DMS79 (cell line): ENCODE measurements around the gene C10orf143.

Experiments
- DNase-seq: peaks from one replicate; lab custom pipeline; 2025; lab: John Stamatoyannopoulos, UW

C10orf143 gene

DNA sequence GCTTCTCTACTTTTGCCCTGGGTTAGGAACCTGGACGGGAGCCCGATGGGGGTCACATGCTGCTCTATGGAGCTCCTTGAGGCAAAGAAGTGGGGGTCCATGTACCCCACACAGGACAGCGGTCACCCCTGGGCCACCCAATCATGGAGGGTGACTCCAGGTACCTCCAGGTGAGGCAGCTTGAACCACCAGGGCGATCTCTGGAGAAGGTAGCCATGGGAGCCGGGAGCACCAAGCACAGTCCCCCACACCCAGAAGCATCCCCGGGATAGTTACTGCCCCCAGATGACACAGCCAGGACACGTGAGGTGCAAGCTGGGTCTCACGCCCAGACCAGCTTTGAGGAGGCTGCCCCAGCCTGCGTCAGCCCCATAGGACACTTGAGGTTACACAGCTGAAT is 58.4 kb downstream of the C10orf143 start:
- no peak for DNase-seq

DNA sequence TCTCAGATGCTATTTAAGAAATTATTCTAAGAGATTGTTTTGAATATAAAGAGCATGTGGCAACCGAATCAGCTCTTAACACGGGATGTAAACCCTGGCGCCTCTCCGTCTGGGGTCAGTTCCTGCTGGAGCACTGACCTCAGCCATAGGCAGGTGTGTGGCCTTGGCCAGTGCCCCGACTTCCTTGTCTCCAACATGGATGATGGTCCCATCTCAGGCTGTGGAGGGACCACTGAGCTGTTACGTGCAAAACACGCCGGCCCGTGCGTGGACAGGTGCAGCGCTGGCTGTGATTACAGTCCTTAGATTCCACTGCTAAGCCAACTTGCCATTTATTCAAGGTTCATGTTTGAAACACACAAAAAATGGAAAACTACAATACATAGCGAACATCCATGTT is 59.9 kb downstream of the C10orf143 start:
- DNase-seq = no peak

DNA sequence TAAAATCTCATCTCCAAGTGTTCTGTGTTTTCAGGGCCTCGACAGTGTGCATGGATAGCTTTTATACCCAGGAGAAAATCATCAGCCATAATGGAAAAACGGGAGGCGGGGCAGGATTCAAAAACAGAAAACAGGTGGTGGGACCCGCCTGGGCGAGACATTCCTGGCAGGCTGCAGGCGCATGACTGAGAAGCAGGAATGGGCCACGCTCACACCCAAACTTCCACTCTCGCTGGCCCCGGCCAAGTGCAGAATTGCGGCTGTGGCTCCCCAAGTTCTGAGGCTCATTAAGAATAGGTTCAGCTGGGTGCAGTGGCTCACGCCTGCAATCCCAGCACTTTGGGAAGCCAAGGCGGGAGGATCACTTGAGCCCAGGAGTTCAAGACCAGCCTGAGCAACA is 60.6 kb downstream of the C10orf143 start:
- DNase-seq = no peak

DNA sequence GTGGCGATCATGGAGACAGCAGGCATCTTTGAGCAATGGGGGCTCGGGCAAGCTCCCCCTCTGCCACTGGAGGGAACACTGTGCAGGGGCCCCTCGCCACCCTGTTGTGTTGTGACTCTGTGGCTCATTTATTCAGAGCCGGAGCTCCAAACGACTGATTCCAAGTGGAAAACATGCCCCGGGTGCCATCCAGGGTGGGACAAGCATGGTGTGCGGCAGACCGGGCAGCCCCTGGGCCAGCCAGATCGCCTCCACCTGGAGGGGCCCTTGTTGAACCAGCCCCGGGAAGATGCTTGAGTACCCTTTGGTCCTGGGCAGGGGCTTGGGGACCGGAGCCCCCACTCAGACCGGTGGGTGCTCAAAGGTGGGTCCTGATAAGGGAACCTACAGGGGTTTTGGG is 61.4 kb downstream of the C10orf143 start:
- DNase-seq = no peak

DNA sequence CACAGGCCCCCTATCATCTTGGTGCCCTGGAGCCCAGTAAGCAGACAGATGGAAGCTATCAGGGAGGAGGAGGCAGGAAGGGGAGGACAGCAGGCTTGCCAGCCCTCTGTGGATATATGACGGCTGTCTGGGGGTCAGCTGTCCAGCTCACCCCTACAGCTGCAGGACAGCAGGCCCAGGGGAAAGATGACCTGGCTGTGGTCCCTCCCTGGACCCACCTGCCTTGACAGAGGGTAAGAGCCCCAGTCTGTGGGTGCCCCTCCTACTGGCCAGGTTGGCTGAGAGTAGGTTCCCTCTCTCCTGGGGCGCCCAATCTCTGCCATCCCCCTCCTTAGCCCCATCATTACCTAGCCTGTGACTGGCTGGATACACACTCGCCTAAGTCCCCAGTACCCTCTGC is 62.5 kb downstream of the C10orf143 start:
- DNase-seq = no peak

DNA sequence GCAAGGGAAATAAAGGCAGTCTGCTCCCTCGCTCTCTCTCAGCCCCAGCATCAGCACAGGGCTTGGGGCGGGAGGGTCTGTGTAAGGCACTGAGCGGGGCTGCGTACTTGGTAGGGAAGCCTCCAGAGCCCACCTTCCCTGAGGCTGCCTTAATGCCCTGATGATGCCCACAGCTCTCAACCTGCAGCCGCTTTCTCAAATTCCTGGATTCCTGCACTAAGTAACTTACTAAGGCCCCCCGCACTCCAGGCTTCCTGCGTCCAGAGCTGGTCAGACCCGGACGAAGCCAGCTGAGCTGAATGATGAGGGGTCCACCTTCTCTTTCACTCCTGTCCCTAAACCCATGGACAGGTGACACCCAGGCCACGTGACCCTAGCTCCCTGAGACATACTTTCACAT is 63.3 kb downstream of the C10orf143 start:
- no peak for DNase-seq

DNA sequence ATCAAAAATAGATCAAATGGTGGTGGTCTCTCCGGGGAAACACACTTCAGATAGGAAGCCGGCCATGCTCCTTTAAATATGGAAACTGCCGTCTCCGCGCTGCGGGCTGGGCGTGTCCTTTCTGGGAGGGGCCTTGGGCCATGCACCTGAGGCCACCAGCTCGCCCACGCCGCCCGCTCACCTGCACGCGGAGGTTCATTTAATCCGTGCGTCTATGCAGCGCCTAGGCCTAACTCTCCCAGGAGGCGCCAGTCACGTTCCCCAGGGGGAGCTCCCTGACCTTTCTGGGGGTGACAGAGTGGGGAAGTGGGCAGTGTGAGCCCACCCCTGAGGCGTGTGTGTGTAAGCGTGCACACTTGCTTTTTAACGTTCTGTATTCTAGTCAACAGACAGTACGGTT is 64.0 kb downstream of the C10orf143 start:
- DNase-seq = no peak

DNA sequence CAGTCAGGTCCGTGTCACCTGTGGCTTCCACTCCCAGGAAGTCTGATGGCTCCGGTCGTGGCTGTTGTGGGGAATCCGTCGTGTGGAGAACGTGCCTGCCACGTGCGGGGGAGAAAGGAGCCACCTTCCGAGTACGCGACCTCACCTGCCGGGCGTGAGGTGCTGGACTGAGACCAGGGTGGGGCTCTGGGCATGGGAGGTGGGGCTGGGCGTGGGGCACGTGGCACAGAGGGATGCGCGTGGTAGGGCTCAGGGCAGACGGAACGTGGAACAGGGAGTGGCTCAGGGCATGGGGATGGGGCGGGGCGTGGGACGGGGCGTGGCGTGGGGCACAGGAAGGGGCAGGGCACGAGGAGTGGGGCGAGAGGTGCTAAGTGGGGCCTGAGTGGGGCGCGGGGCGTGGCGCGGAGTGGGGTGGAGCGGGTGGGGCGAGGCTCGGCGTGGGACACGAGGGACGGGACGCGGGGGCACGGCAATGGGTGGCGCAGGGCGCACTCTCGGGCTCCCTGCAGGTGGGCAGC is 64.8 kb downstream of the C10orf143 start:
- DNase-seq = no peak

DNA sequence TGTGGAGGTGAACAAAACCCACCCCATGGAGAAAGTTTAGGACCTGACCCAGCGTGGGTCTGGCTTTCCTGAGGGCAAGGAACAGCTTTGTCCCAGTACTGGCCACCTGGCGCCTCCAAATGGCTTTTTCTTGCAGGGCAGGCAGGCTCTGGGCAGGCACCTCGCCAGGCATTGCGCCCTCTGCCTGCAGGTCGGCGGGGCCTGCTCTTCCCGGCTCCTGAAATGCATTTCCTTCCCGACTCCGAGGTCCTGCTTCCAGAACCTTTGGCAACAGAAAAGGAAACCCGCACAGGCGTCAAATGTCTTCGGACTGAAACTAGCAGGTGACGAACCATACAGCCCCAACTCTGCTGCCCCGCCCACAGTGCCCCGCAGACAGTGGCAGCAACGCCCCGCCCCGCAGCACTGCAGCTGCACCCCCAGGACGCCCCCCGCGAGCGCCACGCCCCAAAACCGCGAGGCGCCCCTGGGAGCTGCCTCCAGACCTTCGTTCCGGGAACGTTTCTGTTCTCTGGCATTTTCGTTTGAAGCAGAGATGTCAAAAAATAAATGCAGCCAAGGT is 65.5 kb downstream of the C10orf143 start:
- DNase-seq = no peak

DNA sequence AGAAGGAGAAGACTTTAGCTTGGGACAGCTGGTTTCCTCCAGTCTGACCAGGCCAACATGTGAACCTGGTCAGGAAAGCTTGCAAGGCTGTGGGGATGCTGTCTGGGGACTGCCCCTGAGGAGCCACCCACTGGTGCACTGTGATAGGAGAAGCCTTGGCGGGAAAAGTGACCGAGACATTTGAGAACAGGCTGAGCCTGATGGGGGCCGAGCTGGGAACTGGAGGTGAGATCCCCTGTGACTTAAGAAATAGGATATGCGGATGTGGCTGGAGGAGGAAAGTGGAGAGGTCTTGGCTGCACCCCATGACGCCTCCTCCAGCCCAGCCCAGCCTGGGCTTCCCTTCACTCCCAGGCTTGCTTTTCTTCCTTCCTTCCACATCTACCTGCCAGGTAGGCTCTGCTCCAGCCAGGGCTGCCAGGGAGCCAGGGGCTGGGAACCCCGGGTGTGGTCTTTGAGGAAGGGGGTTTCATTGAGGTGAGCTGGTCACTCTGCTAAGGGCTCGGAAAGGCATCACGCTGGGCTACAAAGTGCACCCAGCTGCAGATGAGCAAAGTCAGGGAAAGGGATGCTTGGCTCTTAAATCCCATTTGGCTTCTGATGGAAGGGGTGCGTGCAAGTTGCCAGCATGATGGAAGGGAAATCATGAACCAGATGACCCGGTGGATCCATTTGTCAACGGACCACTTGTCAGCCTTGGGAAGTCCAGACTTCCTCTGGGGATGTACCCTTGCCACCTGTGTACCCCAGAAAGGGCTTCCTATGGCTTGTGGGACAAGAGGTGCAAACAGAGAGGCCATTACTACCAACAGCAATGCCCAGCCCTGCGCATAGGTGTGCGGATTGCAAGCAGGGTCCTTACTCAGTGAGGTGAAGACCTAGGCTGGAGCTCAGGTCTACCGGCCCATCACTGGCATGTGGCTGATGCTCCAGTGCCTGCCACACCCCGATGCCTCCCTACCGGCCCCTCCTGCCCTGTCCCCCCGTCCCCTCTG is 66.3 kb downstream of the C10orf143 start:
- no peak for DNase-seq

DNA sequence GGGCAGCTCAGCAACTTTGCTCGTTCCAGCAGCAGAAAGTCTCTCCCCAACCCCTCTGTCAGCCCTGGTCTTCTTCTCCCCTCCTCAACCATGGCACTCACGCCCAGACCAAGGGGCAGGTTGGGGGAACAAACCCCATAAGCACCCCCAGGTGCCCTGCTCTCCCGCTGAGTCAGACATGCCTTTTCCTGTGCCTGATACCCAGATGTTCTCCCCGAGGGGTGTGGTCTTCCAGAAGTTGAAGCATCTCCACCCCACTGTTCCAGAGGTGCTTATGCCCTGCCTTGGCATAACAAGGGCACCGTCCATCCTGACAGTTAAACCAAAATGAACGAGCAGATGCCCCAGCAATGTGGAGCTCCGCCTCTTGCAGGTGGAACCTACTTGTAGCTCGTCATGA is 67.1 kb downstream of the C10orf143 start:
- no peak for DNase-seq

DNA sequence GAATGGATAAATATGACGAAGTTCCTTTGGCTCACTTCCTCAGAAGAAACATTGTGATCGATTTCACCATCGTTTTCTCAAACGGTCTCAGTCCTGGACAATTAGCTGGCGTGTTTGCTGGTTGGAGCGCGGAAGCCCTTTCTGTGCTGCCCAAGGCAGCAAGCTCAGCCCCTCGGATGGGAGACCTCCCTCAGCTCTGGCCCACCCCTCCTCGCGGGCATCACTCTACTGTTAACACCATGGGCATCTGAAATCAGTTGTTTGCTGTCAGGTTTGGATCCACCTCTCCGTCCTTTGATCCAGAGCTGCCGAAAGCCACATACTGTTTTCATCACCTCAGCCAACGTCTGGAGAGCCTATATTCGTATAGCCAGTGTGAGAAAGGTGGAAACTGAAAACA is 68.2 kb downstream of the C10orf143 start:
- DNase-seq = no peak

DNA sequence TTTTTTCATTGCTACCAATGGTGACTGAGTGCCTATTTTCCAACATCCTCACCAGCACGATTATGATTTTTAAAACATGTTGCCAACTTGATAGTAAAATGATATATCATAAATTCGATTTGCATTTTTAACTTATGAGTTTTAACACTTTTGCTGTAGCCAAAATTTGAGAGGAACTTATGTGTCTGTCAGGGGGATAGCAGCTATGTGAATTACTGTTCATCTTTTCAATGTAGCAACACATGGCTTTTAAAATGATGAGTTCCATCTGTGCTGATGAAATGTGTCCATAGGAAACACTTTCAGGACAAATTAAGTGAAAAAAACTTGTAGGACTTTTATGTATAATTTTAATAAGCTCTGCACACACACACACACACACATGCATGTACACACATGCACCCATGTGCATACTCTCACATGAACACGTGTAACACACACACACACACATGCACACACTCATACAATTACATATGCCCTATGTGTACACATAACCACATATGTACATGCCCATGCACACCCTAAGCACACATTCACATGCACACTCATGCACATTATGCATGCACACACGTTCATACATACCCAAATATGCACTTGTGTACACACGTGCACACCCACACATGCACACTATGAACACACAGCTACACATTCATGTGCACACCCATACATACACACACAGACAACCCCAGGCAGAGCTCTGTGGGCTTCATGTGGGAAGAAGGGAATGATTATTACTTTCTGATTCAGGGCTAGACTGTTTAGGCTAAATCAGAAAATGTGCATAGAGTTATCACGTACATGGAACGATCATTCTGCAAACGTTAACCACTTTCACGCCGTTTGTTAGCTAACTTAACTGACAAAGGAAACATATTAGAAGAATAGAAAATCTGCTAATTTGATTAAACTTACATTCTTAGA is 68.9 kb downstream of the C10orf143 start:
- DNase-seq = no peak

DNA sequence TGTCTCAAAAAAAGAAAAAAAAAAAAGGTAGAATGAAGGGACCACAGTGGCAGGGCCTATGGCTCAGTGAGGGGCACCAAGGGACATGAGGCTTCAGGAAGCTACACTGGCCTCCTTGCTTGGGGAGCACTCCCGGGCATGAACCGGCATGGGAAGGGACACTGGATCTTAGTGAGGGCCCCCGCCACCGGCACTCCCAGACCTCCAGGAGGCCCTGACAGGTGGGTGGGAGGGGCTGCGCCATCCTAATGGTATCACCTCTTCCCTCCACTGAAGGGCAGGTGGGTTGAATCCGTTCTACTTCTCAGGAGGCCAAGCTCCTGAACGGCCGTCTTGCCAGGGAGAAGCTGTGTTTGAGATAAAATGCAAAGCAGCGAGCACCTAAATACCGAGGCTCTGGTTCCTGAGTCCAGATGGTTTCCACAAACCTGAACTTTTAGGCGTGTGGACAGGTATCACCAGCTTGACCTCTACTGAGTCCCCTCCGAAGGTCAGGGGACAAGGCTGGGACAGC is 69.8 kb downstream of the C10orf143 start:
- no peak for DNase-seq

DNA sequence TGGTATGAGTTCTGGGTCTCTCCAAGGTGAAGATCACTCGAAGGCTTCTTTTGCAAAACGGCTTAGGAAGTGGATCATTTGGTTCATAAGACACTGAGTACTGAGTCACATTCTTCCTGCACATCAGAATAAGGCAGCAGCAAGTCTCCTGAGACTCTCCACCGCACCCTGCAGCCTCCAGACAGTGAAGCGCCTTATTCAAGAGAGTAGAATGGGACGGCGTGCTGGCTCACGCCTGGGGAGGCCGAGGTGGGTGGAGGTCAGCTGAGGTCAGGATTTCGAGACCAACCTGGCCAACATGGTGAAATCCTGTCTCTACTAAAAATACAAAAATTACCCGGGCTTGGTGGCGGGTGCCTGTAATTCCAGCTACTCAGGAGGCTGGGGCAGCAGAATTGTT is 70.3 kb downstream of the C10orf143 start:
- no peak for DNase-seq

DNA sequence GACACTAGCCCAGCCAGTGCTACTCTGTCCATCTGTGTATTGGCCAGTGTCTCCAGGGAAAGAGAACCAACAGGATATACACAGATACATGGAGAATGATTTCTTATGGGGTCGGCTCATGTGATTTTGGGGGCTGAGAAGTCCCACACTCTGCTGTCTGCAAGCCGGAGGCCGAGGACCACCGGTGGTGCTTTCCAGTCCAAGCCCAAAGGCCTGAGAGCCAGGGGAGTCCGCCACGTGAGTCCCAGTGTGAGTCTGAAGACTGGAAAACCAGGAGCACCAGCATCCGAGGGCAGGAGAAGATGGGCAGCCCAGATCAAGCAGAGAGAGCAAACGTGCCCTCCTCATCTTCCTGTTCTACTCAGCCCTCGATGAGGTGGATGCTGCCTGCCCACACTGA is 71.5 kb downstream of the C10orf143 start:
- DNase-seq = no peak

DNA sequence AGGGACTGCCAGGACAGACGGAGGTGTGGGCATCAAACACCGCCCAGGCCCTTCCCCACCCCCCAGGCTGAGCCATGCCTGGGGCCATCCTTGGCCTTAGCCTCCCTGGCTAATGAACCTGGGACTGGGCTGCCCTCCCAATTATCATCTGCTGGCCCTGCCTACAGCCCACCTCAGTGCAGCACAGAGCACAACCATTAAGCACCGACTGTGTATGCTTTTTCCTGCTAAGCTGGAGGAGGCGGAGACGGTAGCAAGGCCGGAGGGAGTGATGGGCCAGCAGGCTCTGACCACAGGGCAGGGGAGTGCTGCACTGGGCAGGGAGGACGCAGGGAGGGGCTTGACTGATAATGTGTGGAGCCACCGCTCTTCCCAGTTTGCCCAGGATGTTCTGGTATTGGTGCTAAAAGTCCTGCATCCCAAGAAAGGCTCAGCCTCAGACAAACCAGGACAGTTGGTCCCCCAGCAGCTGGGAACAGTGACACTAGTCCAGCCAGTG is 72.0 kb downstream of the C10orf143 start:
- DNase-seq = no peak

DNA sequence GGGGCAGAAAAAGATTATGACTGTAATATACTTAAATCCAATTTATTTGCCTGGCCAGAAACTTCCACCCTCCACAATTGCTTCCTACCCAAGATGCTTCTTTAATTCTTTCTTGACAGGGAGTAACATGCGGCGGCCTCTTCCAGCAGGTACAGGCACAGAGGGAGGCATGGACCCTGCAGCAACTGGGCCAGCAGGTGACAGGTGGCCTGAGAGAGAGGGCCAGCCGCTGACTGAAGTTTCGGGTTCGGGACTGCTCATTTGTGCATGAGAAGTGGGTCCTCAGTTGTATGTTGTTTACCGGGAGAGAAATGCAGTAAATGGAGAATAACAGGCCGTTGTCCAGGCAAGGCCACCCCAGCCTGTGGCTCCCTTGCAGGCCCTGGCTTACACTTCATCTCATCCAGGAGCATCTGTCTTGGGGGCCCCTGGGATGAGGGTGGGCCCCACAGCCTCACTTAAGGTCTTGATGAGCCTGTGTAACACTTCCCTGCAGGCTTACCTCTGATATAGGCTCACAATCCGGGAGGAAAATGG is 72.5 kb downstream of the C10orf143 start:
- no peak for DNase-seq

DNA sequence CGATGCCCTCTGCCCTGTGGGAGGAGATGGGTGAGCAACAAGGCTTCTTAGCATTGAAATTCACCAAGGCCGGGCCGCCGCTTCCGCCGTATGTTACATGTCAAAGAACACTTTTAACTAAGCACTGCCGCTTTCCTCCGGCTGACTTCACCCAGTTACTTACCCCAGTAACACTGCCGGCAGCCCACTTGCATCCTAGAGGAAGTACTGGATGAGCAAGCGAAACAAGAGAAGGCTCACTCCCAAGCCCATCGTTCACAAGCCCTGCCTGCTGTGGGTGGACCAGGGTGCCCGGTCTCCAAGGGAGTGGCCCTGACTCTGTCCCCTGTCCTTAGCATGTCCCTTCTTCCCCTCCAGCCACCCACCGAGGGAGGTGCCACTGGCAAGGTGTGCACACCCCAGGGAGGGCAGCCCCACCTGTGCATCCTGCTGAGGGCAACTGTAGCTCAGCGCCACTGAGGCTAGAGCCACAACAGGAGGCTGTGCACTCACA is 73.4 kb downstream of the C10orf143 start:
- DNase-seq = no peak

DNA sequence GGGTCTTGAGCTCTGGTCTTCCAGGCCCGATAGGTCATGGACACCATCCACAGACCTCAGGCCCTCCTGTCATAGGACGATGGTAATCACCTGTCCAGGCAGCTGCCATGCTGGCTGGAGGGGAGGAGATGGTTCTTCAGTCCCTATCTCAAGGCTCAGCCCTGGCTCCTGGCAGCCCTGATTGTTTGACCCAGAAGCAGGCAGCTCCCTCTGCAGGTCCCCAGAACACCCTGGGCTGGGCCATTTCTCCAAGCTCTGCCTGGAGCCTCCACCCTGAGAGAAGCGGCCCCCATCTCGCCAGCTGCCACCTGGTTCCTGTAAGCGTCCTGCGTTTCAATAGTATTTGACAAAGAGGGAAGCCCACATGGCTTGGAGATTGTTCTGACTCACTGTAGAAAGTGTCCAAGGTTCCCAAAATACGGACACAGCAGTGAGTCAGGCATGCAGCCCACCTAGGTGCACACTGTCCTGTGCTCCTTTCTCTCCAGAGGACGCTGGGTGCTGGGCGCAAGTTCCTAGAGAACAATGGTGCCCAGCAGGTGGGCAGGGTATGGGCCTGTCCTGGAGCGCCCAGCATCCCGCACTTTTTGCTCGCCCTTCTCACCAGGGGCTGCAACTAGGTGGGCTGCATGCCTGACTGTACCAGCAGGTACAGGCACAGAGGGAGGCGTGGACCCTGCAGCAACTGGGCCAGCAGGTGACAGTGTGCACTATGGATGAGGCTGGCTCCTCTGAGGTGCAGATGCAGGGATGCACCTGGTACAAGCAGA is 74.1 kb downstream of the C10orf143 start:
- DNase-seq = no peak

DNA sequence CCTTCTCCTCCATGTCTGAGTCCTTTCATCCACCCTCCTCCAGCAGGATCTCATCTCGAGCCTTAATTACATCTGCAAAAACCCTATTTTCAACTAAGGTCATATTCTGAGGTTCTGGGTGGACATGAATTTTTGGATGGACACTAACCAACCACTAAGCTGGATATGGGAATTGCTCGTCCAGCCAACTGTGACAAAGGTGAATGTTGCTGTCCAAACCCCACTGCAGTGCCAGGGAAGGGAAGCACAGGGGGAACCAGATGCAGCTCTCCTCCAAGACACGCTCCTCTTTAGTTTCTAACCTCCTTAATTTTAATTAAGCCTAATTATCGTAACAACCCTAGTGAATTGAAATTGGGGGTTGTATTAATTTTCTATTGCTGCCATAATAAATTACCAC is 81.4 kb downstream of the C10orf143 start:
- DNase-seq = no peak
